Measurements from ENCODE around the gene OR10D3. TPM values are rescaled to one million over a fixed set of nuclear protein-coding genes. Genes with fewer than 3 reads are reported as not detected.

Gene OR10D3
- total and polyA plus RNA-seq, 2 of the 8 experiments (the other 6 are each of a cell fraction or from before 2014, with no cell fraction given): not detected

GRCh38 chr11:124214027-124214426, 30.9 kb downstream of the OR10D3 start:
- H2AK5ac ChIP-seq (ENCODE audit: low read depth, low read length): no peak overlapping the region
- no peaks in the 10 kb centered on the region for H3K79me2 ChIP-seq (ENCODE audit: control insufficient read depth in 1 of 2, insufficient read depth in 2 of 2, low read length in 2 of 2)
- no peak overlapping the region for H3K14ac ChIP-seq (ENCODE audit: insufficient read length)
- no peaks in the 10 kb centered on the region for H3K23me2 ChIP-seq (ENCODE audit: low read depth, low read length)
- H4K91ac ChIP-seq (replicated peaks; ENCODE audit: insufficient read length, low read length): no peak overlapping the region
- no peak overlapping the region for H2BK15ac ChIP-seq (ENCODE audit: low read length)
- H4K5ac ChIP-seq (ENCODE audit: insufficient read length, low read depth, low read length): no peak overlapping the region
- H3K4ac ChIP-seq (replicated peaks; ENCODE audit: insufficient read length, low read depth, low read length): no peak overlapping the region
- no peak for FAIRE-seq
- no peaks in the 10 kb centered on the region for H4K20me1 ChIP-seq (replicated peaks in 1 of 2; ENCODE audit: control insufficient read depth in 1 of 2, insufficient read depth in 2 of 2, low read length in 2 of 2)
- TF ChIP-seq RNF2 (IDR thresholded peaks at IDR 0.05; ENCODE audit: borderline replicate concordance, low read depth, low read length, missing control alignments, poor library complexity, severe bottlenecking) (no peak), SUZ12 (IDR thresholded peaks at IDR 0.05; ENCODE audit: low read length) (no peak), TBP (IDR thresholded peaks at IDR 0.05; ENCODE audit: low read depth, low read length) (no peak), ATF2 (IDR thresholded peaks at IDR 0.05; ENCODE audit: low read length) (no peak), SRF (IDR thresholded peaks at IDR 0.05; ENCODE audit: low read depth, low read length) (no peak), YY1 (IDR thresholded peaks at IDR 0.05; ENCODE audit: low read depth, low read length) (no peak), CTBP2 (IDR thresholded peaks at IDR 0.05; ENCODE audit: borderline replicate concordance, insufficient read depth, insufficient read length, low read length) (no peak), CEBPB (IDR thresholded peaks at IDR 0.05; ENCODE audit: low read depth, low read length) (no peak), NANOG (IDR thresholded peaks at IDR 0.05; ENCODE audit: insufficient read depth, low read depth, low read length, poor library complexity, severe bottlenecking) (no peak), PHF8 (conservative IDR thresholded peaks at IDR 0.05; ENCODE audit: low read depth, low read length) (no peak), KDM4A (IDR thresholded peaks at IDR 0.05; ENCODE audit: low read depth, low read length, severe bottlenecking) (no peak)
- H4K8ac ChIP-seq (ENCODE audit: extremely low read depth, insufficient read depth, low read length): no peak overlapping the region
- H3K4me1 ChIP-seq (replicated peaks in 1 of 4; ENCODE audit: control insufficient read depth in 3 of 4, insufficient read depth in 4 of 4, low read length in 3 of 4): no peaks in the 10 kb centered on the region
- ChIA-PET CTCF (ENCODE audit: partially characterized antibody) (interaction anchor here (0.6 kb wide), 1 partner anchor 19 kb away, joined by 3 read pairs; no protein-coding TSS in a partner anchor), POLR2A (ENCODE audit: partially characterized antibody) (no interaction called here)
- H3K79me1 ChIP-seq (ENCODE audit: low read depth, low read length): no peaks in the 10 kb centered on the region
- H3K9ac ChIP-seq (replicated peaks in 1 of 4; ENCODE audit: extremely low read depth in 1 of 4, low read depth in 3 of 4, low read length in 3 of 4): no peak overlapping the region
- no peak overlapping the region for H3K27ac ChIP-seq (ENCODE audit: low read depth, low read length)
- H2BK5ac ChIP-seq (ENCODE audit: low read depth, low read length): no peak overlapping the region
- H3K4me2 ChIP-seq (ENCODE audit: insufficient read depth in 1 of 2, low read depth in 2 of 2, low read length in 2 of 2): no peak overlapping the region
- no peak overlapping the region for H2BK12ac ChIP-seq (ENCODE audit: low read depth, low read length)
- 90% methylated on average over 3 of the region's 3 CpGs; no CpG with 5 or more reads in 1 of the 2 experiments for whole genome bisulfite sequencing, 2 experiments (ENCODE audit: extremely low coverage in 1 of 2, insufficient coverage in 1 of 2, insufficient read length in 1 of 2, insufficient replicate concordance in 2 of 2, low coverage in 1 of 2, low lambda C conversion rate in 2 of 2, missing lambda C conversion rate in 1 of 2)
- H2AFZ ChIP-seq (ENCODE audit: low read length): no peak overlapping the region
- H3K27me3 ChIP-seq (replicated peaks in 1 of 4; ENCODE audit: control insufficient read depth in 3 of 4, extremely low read depth in 1 of 4, insufficient read depth in 3 of 4, low read length in 3 of 4): no peaks in the 10 kb centered on the region
- no peak overlapping the region for H3K56ac ChIP-seq (replicated peaks; ENCODE audit: insufficient read length, low read depth, low read length)
- no peak overlapping the region for H3K18ac ChIP-seq (ENCODE audit: extremely low read depth, low read length)
- no peak overlapping the region for H3K4me3 ChIP-seq (ENCODE audit: extremely low read depth in 1 of 4, insufficient read depth in 2 of 4, low read depth in 3 of 4, low read length in 4 of 4)
- no peak for DNase-seq (ENCODE audit: low read depth in 1 of 2, low spot score in 2 of 2)
- H3K36me3 ChIP-seq (ENCODE audit: control insufficient read depth in 2 of 4, insufficient read depth in 4 of 4, low read length in 3 of 4): no peaks in the 10 kb centered on the region
- H2BK120ac ChIP-seq (replicated peaks; ENCODE audit: low read depth, low read length): no peak overlapping the region
- no peak overlapping the region for H3K23ac ChIP-seq (ENCODE audit: insufficient read length)
- H3K9me3 ChIP-seq (ENCODE audit: insufficient read depth in 2 of 2, low read depth in 1 of 2, low read length in 1 of 2): no peaks in the 10 kb centered on the region; a peak in 1 of 4 replicates
- no peak overlapping the region for H2BK20ac ChIP-seq (ENCODE audit: low read length)
